IMR-90 (cell line): ENCODE measurements around the gene CCNO. TPM values are rescaled to one million over a fixed set of nuclear protein-coding genes. Genes with fewer than 3 reads are reported as not detected.
A peak's percentile ranks its signal among the peaks of the same experiment; 100 is the strongest.

Experiments
- ATAC-seq: fragments of 200-7000 bp; cut with Tn5 transposase; 2 replicates; pipeline ENCODE4 v1.9.1; 2020; ENCODE audit warnings: low read depth, mild to moderate bottlenecking, moderate library complexity
- BruUV-seq: library from RNA; stranded (reverse); fragments of 400-500 nt; replicated peaks from 2 replicates; lab custom pipeline; 2021; lab: Mats Ljungman, UMichigan
- CTCF ChIA-PET: fragments of 300-600 bp; formaldehyde crosslinking; extraction: SDS; loops from one replicate; lab custom pipeline; 2021; ENCODE audit warnings: antibody characterized with exemption; lab: Yijun Ruan, JAX
- POLR2A ChIA-PET: fragments of 300-600 bp; sonication (Branson Sonifier 250); formaldehyde crosslinking; loops from one replicate; lab custom pipeline; 2022; ENCODE audit warnings: antibody characterized with exemption; ENCODE audit not compliant: unreplicated experiment; lab: Charles Lee
- DNase-seq: peaks from one replicate; pipeline ENCODE4 v3.0.0; 2013
- H2AFZ ChIP-seq: replicated peaks from 2 replicates; pipeline ENCODE3; 2013; ENCODE audit warnings: low read length, mild to moderate bottlenecking; ENCODE audit not compliant: poor library complexity
- H2AK5ac ChIP-seq: 2 replicates; pipeline ENCODE4 v1.6.1; 2013; ENCODE audit warnings: low read depth, low read length, inconsistent platforms
- H2AK9ac ChIP-seq: replicated peaks from 2 replicates; pipeline ENCODE3; 2013; ENCODE audit warnings: mild to moderate bottlenecking, low read depth, low read length, moderate library complexity; ENCODE audit not compliant: poor library complexity
- H2BK120ac ChIP-seq: 2 replicates; pipeline ENCODE4 v1.6.1; 2013; ENCODE audit warnings: low read depth, low read length, inconsistent platforms
- H2BK15ac ChIP-seq: 3 replicates; pipeline ENCODE4 v1.6.1; 2013; ENCODE audit warnings: low read depth, low read length, inconsistent platforms
- H2BK20ac ChIP-seq: 2 replicates; pipeline ENCODE4 v1.6.1; 2013; ENCODE audit warnings: low read depth, mild to moderate bottlenecking, inconsistent platforms, low read length, moderate library complexity
- H2BK5ac ChIP-seq: 2 replicates; pipeline ENCODE4 v1.6.1; 2013; ENCODE audit warnings: mild to moderate bottlenecking, low read depth, low read length, inconsistent platforms; ENCODE audit not compliant: poor library complexity, severe bottlenecking
- H3K14ac ChIP-seq: replicated peaks from 2 replicates; pipeline ENCODE4 v1.6.1; 2013; ENCODE audit warnings: low read depth, low read length, inconsistent platforms
- H3K18ac ChIP-seq: 2 replicates; pipeline ENCODE4 v1.6.1; 2013; ENCODE audit warnings: low read depth, low read length, control low read depth
- H3K23ac ChIP-seq: 2 replicates; pipeline ENCODE4 v1.6.1; 2013; ENCODE audit warnings: low read depth, low read length, inconsistent platforms
- H3K27ac ChIP-seq: 2 replicates; pipeline ENCODE4 v1.5.1; 2013; ENCODE audit warnings: mild to moderate bottlenecking, control low read depth, low read length; ENCODE audit not compliant: insufficient read depth
- H3K27me3 ChIP-seq: 2 replicates; pipeline ENCODE4 v1.6.1; 2013; ENCODE audit warnings: low read length; ENCODE audit not compliant: control insufficient read depth, insufficient read depth
- H3K36me3 ChIP-seq: 2 replicates; pipeline ENCODE4 v1.6.1; 2013; ENCODE audit warnings: low read length, mixed read lengths; ENCODE audit not compliant: control insufficient read depth, insufficient read depth
- H3K4ac ChIP-seq: 2 replicates; pipeline ENCODE4 v1.6.1; 2013; ENCODE audit warnings: low read depth, low read length, inconsistent platforms
- H3K4me1 ChIP-seq: 2 replicates; pipeline ENCODE4 v1.6.1; 2013; ENCODE audit warnings: low read length, mixed read lengths; ENCODE audit not compliant: control insufficient read depth, insufficient read depth
- H3K4me2 ChIP-seq: 2 replicates; pipeline ENCODE4 v1.6.1; 2013; ENCODE audit warnings: low read depth, mild to moderate bottlenecking, control low read depth, low read length, moderate library complexity
- H3K4me3 ChIP-seq: 2 replicates; pipeline ENCODE4 v1.5.1; 2013; ENCODE audit warnings: low read depth, mild to moderate bottlenecking, control low read depth, low read length, moderate library complexity; ENCODE audit not compliant: insufficient read depth
- H3K56ac ChIP-seq: 2 replicates; pipeline ENCODE4 v1.6.1; 2013; ENCODE audit warnings: low read length, inconsistent platforms; ENCODE audit not compliant: insufficient read depth; ENCODE audit errors: extremely low read depth
- H3K79me1 ChIP-seq, 2 experiments: 2 replicates each; pipeline ENCODE4 v1.6.1; 2013; ENCODE audit warnings: low read length in 2 of 2, inconsistent platforms in 1 of 2, low read depth in 1 of 2
- H3K9ac ChIP-seq: 2 replicates; pipeline ENCODE4 v1.6.1; 2013; ENCODE audit warnings: low read depth, low read length, control low read depth
- H3K9me1 ChIP-seq: 2 replicates; pipeline ENCODE4 v1.6.1; 2013; ENCODE audit warnings: low read length, inconsistent platforms; ENCODE audit not compliant: insufficient read depth
- H3K9me3 ChIP-seq: 2 replicates; pipeline ENCODE4 v1.6.1; 2013; ENCODE audit warnings: low read length; ENCODE audit not compliant: control insufficient read depth, insufficient read depth
- H4K20me1 ChIP-seq: 2 replicates; pipeline ENCODE4 v1.6.1; 2013; ENCODE audit warnings: low read length, inconsistent platforms; ENCODE audit not compliant: insufficient read depth
- H4K5ac ChIP-seq: 2 replicates; pipeline ENCODE4 v1.6.1; 2013; ENCODE audit warnings: mild to moderate bottlenecking, low read depth, low read length, control low read depth
- H4K8ac ChIP-seq, 2 experiments: 2 replicates each; pipeline ENCODE4 v1.6.1; 2013; ENCODE audit warnings: low read depth in 2 of 2, low read length in 2 of 2, control low read depth in 1 of 2, inconsistent platforms in 1 of 2
- H4K91ac ChIP-seq: 2 replicates; pipeline ENCODE4 v1.6.1; 2013; ENCODE audit warnings: low read depth, low read length, inconsistent platforms; ENCODE audit not compliant: insufficient read depth
- CEBPB ChIP-seq: IDR thresholded peaks from 2 replicates; pipeline ENCODE4 v1.6.1; 2012; ENCODE audit warnings: low read depth, low read length, improper control_type of control experiment
- POLR2A ChIP-seq: IDR thresholded peaks from 2 replicates; pipeline ENCODE4 v1.6.1; 2012; ENCODE audit warnings: mild to moderate bottlenecking, low read depth, low read length
- WGBS, 2 experiments: methylation state at CpG; one replicate each; pipeline versions ENCODE4 v1.1.5 to v1.1.7; 2013; ENCODE audit warnings: missing lambda C conversion rate in 2 of 2; ENCODE audit not compliant: insufficient read length in 1 of 2; ENCODE audit errors: extremely low coverage in 2 of 2; 5-methylcytosine and 5-hydroxymethylcytosine counted together
- dilution Hi-C: fragments of 300-500 bp; cut with HindIII; formaldehyde crosslinking; loops from one replicate; pipeline ENCODE4 v1.14.3; 2018; ENCODE audit warnings: low sequenced_read_pairs; ENCODE audit not compliant: unreplicated experiment
- in situ Hi-C: fragments of 300-500 bp; cut with MboI; formaldehyde crosslinking; loops from 3 replicates; pipeline ENCODE4 v1.14.3; 2019; ENCODE audit warnings: low sequenced_read_pairs, inconsistent platforms, mixed read lengths
- intact Hi-C: fragments of 100-400 bp; cut with micrococcal nuclease; formaldehyde crosslinking; loops from 2 replicates; pipeline ENCODE4 v1.10.0; 2022
- polyA plus RNA-seq, 3 experiments: library from polyadenylated mRNA; depleted of rRNA; stranded (reverse); fragments of >200 nt; gene quantifications; 2 replicates each; pipeline ENCODE4 v1.2.3, GENCODE V29; 2012; ENCODE audit warnings: low replicate concordance in 1 of 3
- total RNA-seq: library from RNA; depleted of rRNA; stranded (reverse); fragments of >200 nt; gene quantifications from 2 replicates; pipeline ENCODE4 v1.2.3, GENCODE V29; 2012

Gene CCNO
- total and polyA plus RNA-seq, 2 of the 4 experiments (the other 2 are of a cell fraction), result 0.09 TPM; not detected in 1

- H3K9ac ChIP-seq, result no peak overlapping the region
- ATAC-seq, result no peak
- no peaks in the 10 kb centered on the region for H3K9me1 ChIP-seq
- H4K91ac ChIP-seq, result no peak overlapping the region
- intact Hi-C loops, result no loop called here
- H2BK5ac ChIP-seq, result no peak overlapping the region
- DNase-seq, result no peak
- TF ChIP-seq POLR2A (no peak), CEBPB (0 out of 2 replicates have a peak, but pooled peaks have one; percentile 20)
- H3K4me2 ChIP-seq, result no peak overlapping the region
- no peak overlapping the region for H2AFZ ChIP-seq
- H3K79me1 ChIP-seq, result no peaks in the 10 kb centered on the region
- WGBS, 2 experiments, result no CpG with 5 or more reads among the region's 2 CpGs
- H3K4ac ChIP-seq, result no peak overlapping the region
- BruUV-seq, result no TSS peak
- no peak overlapping the region for H3K56ac ChIP-seq
- H3K4me3 ChIP-seq, result no peak overlapping the region
- in situ Hi-C loops, result no loop called here
- H2BK20ac ChIP-seq, result no peak overlapping the region
- no peaks in the 10 kb centered on the region for H4K20me1 ChIP-seq
- H4K8ac ChIP-seq, result no peak overlapping the region
- H2AK5ac ChIP-seq, result no peak overlapping the region
- H3K9me3 ChIP-seq, result 0 out of 2 replicates have a peak, but pooled peaks cover 2% of the 10 kb centered on the region
- no peak overlapping the region for H3K27ac ChIP-seq
- ChIA-PET POLR2A (no interaction called here), CTCF (no interaction called here)
- no peak overlapping the region for H3K18ac ChIP-seq
- no peak overlapping the region for H3K23ac ChIP-seq
- H3K4me1 ChIP-seq, result no peaks in the 10 kb centered on the region
- dilution Hi-C loops, result no loop called here
- no peak overlapping the region for H2BK120ac ChIP-seq
- H2BK15ac ChIP-seq, result no peak overlapping the region
- H2AK9ac ChIP-seq, result no peak overlapping the region
- no peak overlapping the region for H3K14ac ChIP-seq
- H3K36me3 ChIP-seq, result no peaks in the 10 kb centered on the region
- peaks cover 51% of the 10 kb centered on the region for H3K27me3 ChIP-seq
- H4K5ac ChIP-seq, result no peak overlapping the region
These were observed 42.2 kb downstream of the CCNO start for GRCh38 chr5:55191165-55191564.
